ENCODE results near the gene CCNK. TPM values are rescaled to one million over a fixed set of nuclear protein-coding genes. Genes with fewer than 3 reads are reported as not detected.

Gene CCNK
- total RNA-seq, 1 donor from 2014 or later: 19.8 TPM

DNA sequence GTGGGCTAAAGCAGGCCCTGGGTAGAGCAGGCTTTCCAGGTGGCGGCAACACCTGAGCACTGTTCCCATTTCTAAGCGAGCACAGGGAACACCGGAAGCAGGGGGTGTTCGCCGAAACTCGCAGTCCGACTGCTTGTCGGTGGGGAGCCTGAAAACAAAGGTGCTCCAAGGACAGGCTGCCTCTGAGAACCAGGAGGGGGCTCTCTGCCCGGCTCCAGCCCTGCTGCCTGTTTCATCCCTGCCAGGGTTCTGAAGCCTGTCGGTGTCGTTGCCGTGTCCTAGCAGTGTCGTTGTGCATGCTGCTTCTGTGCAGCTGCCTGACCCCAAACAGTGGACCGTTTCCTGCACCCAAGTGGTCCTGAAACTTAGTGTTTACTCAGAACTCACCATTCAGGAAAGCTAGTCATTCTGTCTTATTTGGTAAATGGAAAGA, 21.8 kb downstream of the CCNK start:
- no peak overlapping the region for H3K27ac ChIP-seq (ENCODE audit: low read depth, low read length)
- H3K36me3 ChIP-seq (ENCODE audit: control insufficient read depth in 3 of 3, insufficient read depth in 3 of 3, low read length in 3 of 3): peaks cover 66 to 74% (median 66%) of the 10 kb centered on the region in 3 donors
- peaks cover 0 to 3% (median 0%) of the 10 kb centered on the region in 3 donors for H3K4me1 ChIP-seq (ENCODE audit: control insufficient read depth in 3 of 3, insufficient read depth in 3 of 3, low read length in 3 of 3)
- no peak overlapping the region for H3K9ac ChIP-seq (ENCODE audit: low read depth in 1 of 3, low read length in 3 of 3)
- no peaks in the 10 kb centered on the region for H3K27me3 ChIP-seq (ENCODE audit: control insufficient read depth in 3 of 3, insufficient read depth in 3 of 3, low read length in 3 of 3)
- H3K9me3 ChIP-seq (ENCODE audit: control insufficient read depth in 3 of 3, low read length in 3 of 3): no peaks in the 10 kb centered on the region
- H3K4me3 ChIP-seq (ENCODE audit: low read length in 3 of 3): no peak overlapping the region

DNA sequence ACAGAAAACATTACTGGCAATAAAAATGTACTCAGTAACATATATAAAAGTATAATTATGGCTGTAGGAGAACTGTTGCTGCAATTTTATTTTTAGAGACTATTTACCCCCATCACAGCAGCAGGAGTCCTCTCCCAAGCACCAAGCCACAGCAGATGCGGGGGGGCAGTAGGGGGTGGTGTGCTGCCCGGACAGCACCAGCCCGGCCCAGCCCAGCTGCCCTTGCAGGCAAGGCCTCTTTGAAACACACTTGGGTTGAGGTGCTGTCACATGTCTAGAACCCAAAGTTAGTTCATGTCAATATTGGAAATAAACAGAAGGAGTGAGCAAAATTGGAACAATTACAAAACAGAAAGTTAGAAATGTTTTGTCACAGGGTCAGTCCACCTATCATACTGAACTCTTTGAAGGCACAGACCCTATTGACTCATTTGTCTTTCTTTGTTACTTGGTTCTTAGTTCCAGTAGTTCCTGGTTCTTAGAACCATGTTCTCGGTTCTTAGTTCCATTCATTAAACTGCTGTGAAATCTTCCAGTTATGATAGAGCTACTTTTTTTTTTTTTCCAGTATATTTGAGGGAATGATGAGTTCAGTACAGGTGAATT, 22.7 kb downstream of the CCNK start:
- H3K4me1 ChIP-seq (ENCODE audit: control insufficient read depth in 3 of 3, insufficient read depth in 3 of 3, low read length in 3 of 3): peaks cover 7 to 9% (median 9%) of the 10 kb centered on the region in 3 donors
- H3K9me3 ChIP-seq (ENCODE audit: control insufficient read depth in 3 of 3, low read length in 3 of 3): no peaks in the 10 kb centered on the region
- H3K4me3 ChIP-seq (ENCODE audit: low read length in 3 of 3): no peak overlapping the region
- no peak overlapping the region for H3K9ac ChIP-seq (ENCODE audit: low read depth in 1 of 3, low read length in 3 of 3)
- peaks cover 72 to 79% (median 76%) of the 10 kb centered on the region in 3 donors for H3K36me3 ChIP-seq (ENCODE audit: control insufficient read depth in 3 of 3, insufficient read depth in 3 of 3, low read length in 3 of 3)
- no peak overlapping the region for H3K27ac ChIP-seq (ENCODE audit: low read depth, low read length)
- no peaks in the 10 kb centered on the region for H3K27me3 ChIP-seq (ENCODE audit: control insufficient read depth in 3 of 3, insufficient read depth in 3 of 3, low read length in 3 of 3)

DNA sequence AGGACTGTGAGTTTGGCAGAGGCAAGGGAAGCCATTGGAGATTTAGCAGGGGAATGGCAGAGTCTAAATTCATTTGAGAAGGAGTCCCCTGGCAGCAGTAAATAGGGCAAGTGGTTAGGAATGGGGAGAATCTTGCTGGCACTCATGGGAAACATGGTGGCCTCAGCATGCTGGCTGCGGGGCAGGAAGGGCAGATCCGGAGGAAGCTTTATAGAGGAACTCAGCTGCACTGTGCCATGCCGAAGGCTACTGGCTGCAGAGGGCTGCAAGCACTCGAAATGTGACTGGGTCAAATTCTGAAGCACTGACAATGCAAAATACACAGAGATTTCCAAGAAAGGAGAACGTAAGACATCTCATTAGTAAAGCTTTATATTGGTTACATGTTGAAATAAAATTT, 23.9 kb downstream of the CCNK start:
- peaks cover 7 to 13% (median 10%) of the 10 kb centered on the region in 3 donors for H3K4me1 ChIP-seq (ENCODE audit: control insufficient read depth in 3 of 3, insufficient read depth in 3 of 3, low read length in 3 of 3)
- H3K36me3 ChIP-seq (ENCODE audit: control insufficient read depth in 3 of 3, insufficient read depth in 3 of 3, low read length in 3 of 3): peaks cover 75 to 89% (median 87%) of the 10 kb centered on the region in 3 donors
- H3K9ac ChIP-seq (ENCODE audit: low read depth in 1 of 3, low read length in 3 of 3): no peak overlapping the region
- no peak overlapping the region for H3K4me3 ChIP-seq (ENCODE audit: low read length in 3 of 3)
- no peaks in the 10 kb centered on the region for H3K27me3 ChIP-seq (ENCODE audit: control insufficient read depth in 3 of 3, insufficient read depth in 3 of 3, low read length in 3 of 3)
- no peaks in the 10 kb centered on the region for H3K9me3 ChIP-seq (ENCODE audit: control insufficient read depth in 3 of 3, low read length in 3 of 3)
- no peak overlapping the region for H3K27ac ChIP-seq (ENCODE audit: low read depth, low read length)

DNA sequence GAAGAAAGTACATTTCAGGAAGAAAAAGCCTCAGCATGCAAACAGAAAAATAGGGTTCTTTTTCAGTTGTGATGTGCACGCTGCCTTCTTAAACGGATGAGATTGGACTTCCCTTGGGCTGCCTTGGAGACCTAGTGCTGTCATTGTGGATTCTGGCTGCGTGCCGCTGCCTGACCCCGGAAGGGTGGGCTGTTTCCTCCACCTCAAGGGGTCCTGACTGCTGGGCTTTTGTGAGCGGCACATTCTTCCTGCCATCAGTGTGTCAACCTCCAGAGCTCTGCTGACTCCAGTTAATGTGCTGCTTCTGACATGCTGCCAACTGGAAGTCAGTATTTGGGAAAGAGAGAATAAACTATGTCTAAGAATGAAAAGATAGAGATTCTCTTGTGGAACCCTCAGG, 25.1 kb downstream of the CCNK start:
- Histone ChIP-seq H3K27me3 (ENCODE audit: control insufficient read depth in 3 of 3, insufficient read depth in 3 of 3, low read length in 3 of 3) (no peaks in the 10 kb centered on the region), H3K36me3 (ENCODE audit: control insufficient read depth in 3 of 3, insufficient read depth in 3 of 3, low read length in 3 of 3) (peaks cover 71 to 82% (median 79%) of the 10 kb centered on the region in 3 donors), H3K9me3 (ENCODE audit: control insufficient read depth in 3 of 3, low read length in 3 of 3) (no peaks in the 10 kb centered on the region), H3K27ac (ENCODE audit: low read depth, low read length) (no peak overlapping the region), H3K9ac (ENCODE audit: low read depth in 1 of 3, low read length in 3 of 3) (no peak overlapping the region), H3K4me1 (ENCODE audit: control insufficient read depth in 3 of 3, insufficient read depth in 3 of 3, low read length in 3 of 3) (peaks cover 7 to 13% (median 10%) of the 10 kb centered on the region in 3 donors), H3K4me3 (ENCODE audit: low read length in 3 of 3) (no peak overlapping the region)

DNA sequence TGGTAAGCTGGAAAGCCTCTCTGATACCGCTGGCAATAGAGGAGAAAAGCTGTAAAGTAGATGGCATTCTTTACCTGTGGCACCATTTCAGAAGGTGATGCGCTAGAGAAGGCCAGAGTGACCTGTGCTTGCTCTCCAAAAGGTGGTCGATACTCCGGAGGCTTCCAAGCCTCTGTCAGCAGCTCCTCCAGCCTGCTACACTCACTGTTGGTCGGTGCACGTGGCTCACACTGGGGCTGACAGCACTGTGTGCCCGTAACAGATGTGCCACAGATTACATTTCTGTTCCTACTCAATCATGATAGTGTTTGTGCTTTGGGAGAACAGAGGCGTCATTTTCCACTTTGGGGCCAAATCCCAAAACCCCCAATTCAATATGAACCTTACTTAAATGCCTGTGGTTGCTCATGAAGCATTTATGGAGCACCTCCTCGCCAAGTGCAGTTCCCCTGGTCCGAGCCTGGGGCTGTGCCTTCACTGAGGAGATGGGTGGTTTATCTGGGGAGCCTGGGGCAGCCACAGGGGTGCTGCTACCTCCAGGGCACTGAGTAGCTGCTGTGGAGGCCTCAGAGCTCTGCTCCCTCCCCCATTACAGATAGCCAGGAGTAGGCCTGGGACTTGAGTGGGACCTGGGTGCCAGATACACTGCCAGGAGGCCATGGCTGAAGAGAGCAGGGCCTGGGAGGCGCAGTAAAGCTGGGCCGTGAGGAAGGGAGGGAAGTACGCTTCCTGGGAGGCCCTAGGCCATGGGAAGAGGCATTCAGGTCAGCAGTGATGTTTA, 26.8 kb downstream of the CCNK start:
- no peak overlapping the region for H3K27ac ChIP-seq (ENCODE audit: low read depth, low read length)
- peaks cover 62 to 65% (median 64%) of the 10 kb centered on the region in 3 donors for H3K36me3 ChIP-seq (ENCODE audit: control insufficient read depth in 3 of 3, insufficient read depth in 3 of 3, low read length in 3 of 3)

DNA sequence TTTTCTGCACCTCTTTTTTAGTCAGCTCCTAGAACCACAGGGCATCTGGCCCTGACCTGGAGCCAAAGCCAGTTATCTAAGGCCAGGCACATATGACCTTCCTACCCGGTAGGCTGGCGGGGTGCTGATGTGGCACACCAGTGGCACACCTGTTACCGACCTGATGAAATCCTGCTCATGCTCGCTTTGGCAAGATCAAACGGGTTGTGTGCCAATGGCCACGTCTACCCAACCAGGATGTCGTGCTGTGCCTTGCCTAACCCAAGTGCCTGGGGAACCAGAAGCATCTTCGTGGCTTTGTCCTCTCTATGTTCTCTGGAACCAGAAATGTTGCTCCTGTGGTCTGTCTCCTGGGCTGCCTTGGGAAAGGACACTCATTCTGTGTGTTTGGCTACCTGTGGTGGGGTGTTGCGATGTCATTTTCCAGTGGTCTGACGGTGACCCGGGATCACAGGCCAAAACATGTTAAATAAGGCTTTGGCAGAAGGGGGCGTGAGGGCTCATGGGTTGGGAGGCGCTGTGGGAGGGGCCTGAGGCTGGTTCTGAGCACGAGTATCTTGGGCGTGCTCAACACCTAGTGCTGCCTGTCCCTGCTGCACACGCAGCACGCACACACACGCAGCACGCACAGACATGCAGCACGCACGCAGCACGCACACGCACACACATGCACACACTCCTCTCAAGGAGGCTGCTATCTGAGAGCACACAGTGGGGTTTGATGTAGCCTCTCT, 27.9 kb downstream of the CCNK start:
- H3K27ac ChIP-seq (ENCODE audit: low read depth, low read length): no peak overlapping the region
- peaks cover 54 to 62% (median 60%) of the 10 kb centered on the region in 3 donors for H3K36me3 ChIP-seq (ENCODE audit: control insufficient read depth in 3 of 3, insufficient read depth in 3 of 3, low read length in 3 of 3)
- H3K9ac ChIP-seq (ENCODE audit: low read depth in 1 of 3, low read length in 3 of 3): peak overlapping the region in 2 of 3 donors; percentile 21 to 40
- H3K9me3 ChIP-seq (ENCODE audit: control insufficient read depth in 3 of 3, low read length in 3 of 3): no peaks in the 10 kb centered on the region
- H3K4me3 ChIP-seq (ENCODE audit: low read length in 3 of 3): no peak overlapping the region
- H3K4me1 ChIP-seq (ENCODE audit: control insufficient read depth in 3 of 3, insufficient read depth in 3 of 3, low read length in 3 of 3): peaks cover 7 to 13% (median 10%) of the 10 kb centered on the region in 3 donors
- no peaks in the 10 kb centered on the region for H3K27me3 ChIP-seq (ENCODE audit: control insufficient read depth in 3 of 3, insufficient read depth in 3 of 3, low read length in 3 of 3)

More for the DNA sequence above, 26.8 kb downstream of the CCNK start:
- H3K9ac ChIP-seq (ENCODE audit: low read depth in 1 of 3, low read length in 3 of 3): peak overlapping the region in 2 of 3 donors; percentile 21 to 40
- H3K9me3 ChIP-seq (ENCODE audit: control insufficient read depth in 3 of 3, low read length in 3 of 3): no peaks in the 10 kb centered on the region
- no peak overlapping the region for H3K4me3 ChIP-seq (ENCODE audit: low read length in 3 of 3)
- H3K27me3 ChIP-seq (ENCODE audit: control insufficient read depth in 3 of 3, insufficient read depth in 3 of 3, low read length in 3 of 3): no peaks in the 10 kb centered on the region
- peaks cover 7 to 13% (median 10%) of the 10 kb centered on the region in 3 donors for H3K4me1 ChIP-seq (ENCODE audit: control insufficient read depth in 3 of 3, insufficient read depth in 3 of 3, low read length in 3 of 3)

DNA sequence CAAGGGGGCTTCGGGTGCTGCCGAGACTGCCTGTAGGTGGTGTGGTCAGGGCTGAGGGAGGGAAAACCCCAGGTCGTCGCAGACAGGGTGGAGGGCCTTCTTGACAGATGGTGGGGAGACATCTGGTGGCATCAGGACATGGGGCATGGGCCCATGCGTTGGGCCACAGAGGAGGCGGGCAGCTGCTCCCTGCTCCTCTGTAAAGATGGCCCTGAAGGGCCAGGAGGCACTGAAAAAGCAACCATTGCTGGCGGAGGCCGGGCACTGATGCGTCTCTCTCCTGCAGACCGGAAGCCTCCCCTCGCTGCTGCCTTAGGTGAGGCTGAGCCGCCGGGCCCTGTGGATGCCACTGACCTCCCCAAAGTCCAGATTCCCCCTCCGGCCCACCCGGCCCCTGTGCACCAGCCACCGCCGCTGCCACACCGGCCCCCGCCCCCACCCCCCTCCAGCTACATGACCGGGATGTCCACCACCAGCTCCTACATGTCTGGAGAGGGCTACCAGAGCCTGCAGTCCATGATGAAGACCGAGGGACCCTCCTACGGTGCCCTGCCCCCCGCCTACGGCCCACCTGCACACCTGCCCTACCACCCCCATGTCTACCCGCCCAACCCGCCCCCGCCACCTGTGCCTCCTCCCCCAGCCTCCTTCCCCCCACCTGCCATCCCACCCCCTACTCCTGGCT, 28.8 kb downstream of the CCNK start:
- no peak overlapping the region for H3K4me3 ChIP-seq (ENCODE audit: low read length in 3 of 3)
- H3K9me3 ChIP-seq (ENCODE audit: control insufficient read depth in 3 of 3, low read length in 3 of 3): no peaks in the 10 kb centered on the region
- peaks cover 7 to 13% (median 10%) of the 10 kb centered on the region in 3 donors for H3K4me1 ChIP-seq (ENCODE audit: control insufficient read depth in 3 of 3, insufficient read depth in 3 of 3, low read length in 3 of 3)
- H3K36me3 ChIP-seq (ENCODE audit: control insufficient read depth in 3 of 3, insufficient read depth in 3 of 3, low read length in 3 of 3): peaks cover 52 to 58% (median 56%) of the 10 kb centered on the region in 3 donors
- no peak overlapping the region for H3K27ac ChIP-seq (ENCODE audit: low read depth, low read length)
- H3K9ac ChIP-seq (ENCODE audit: low read depth in 1 of 3, low read length in 3 of 3): no peak overlapping the region
- H3K27me3 ChIP-seq (ENCODE audit: control insufficient read depth in 3 of 3, insufficient read depth in 3 of 3, low read length in 3 of 3): no peaks in the 10 kb centered on the region

DNA sequence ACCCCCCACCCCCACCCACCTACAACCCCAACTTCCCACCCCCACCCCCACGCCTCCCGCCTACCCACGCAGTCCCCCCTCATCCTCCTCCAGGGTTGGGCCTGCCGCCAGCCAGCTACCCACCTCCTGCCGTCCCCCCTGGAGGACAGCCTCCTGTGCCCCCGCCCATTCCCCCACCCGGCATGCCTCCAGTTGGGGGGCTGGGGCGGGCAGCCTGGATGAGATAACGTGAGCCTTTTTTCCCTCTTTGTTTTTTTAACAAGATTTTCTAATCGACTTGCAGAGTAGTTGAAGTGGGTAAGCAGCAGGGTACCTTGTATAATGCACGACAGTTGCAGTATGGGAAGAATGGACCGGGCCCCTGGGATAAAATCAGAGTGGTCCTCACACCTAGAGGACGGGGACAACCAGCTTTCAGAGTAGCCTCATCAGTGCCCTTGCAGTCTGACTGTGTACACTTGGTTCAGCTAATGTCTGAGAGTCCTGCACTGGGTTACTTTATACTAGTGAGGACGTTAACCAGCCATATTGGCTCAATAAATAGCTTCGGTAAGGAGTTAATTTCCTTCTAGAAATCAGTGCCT, 29.4 kb downstream of the CCNK start:
- Histone ChIP-seq H3K9me3 (ENCODE audit: control insufficient read depth in 3 of 3, low read length in 3 of 3) (no peaks in the 10 kb centered on the region), H3K4me3 (ENCODE audit: low read length in 3 of 3) (no peak overlapping the region), H3K36me3 (ENCODE audit: control insufficient read depth in 3 of 3, insufficient read depth in 3 of 3, low read length in 3 of 3) (peaks cover 47 to 52% (median 50%) of the 10 kb centered on the region in 3 donors), H3K9ac (ENCODE audit: low read depth in 1 of 3, low read length in 3 of 3) (no peak overlapping the region), H3K27ac (ENCODE audit: low read depth, low read length) (no peak overlapping the region), H3K27me3 (ENCODE audit: control insufficient read depth in 3 of 3, insufficient read depth in 3 of 3, low read length in 3 of 3) (no peaks in the 10 kb centered on the region), H3K4me1 (ENCODE audit: control insufficient read depth in 3 of 3, insufficient read depth in 3 of 3, low read length in 3 of 3) (peaks cover 7 to 13% (median 10%) of the 10 kb centered on the region in 3 donors)

DNA sequence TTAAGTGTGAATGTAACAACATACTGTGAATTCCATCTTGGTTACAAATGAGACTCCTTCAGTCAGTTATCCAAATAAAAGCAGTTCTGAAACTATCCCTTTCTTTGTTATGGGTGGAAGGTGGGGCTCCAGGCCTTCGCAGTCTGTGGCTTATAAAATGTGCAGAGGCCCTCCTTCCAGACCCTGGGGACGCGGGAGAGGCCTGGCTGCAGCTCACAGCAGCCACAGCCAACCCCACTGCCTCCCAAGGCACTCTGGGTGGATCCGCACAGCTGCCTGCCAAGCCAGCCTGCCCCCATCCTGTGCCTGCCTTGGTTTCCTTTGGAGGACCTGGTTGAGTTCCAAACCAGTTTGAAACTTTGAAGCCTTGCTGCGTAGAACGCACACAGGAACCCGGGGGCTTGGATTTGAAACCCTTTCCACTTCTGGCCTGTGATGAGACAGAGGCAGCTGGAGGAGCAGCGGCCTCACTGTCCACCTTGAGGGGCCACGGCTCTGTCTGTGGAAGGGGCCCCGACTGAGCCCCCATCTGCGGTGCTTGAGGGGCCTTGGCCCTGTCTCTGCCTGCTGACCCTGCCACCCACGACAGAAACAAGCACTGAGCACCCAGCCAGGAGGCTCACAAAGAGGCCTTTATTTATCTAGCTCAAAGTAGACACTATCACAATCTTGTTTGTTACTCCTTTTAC, 30.4 kb downstream of the CCNK start:
- H3K4me1 ChIP-seq (ENCODE audit: control insufficient read depth in 3 of 3, insufficient read depth in 3 of 3, low read length in 3 of 3): peaks cover 7 to 13% (median 10%) of the 10 kb centered on the region in 3 donors
- H3K27ac ChIP-seq (ENCODE audit: low read depth, low read length): no peak overlapping the region
- H3K4me3 ChIP-seq (ENCODE audit: low read length in 3 of 3): no peak overlapping the region
- H3K27me3 ChIP-seq (ENCODE audit: control insufficient read depth in 3 of 3, insufficient read depth in 3 of 3, low read length in 3 of 3): no peaks in the 10 kb centered on the region
- no peaks in the 10 kb centered on the region for H3K9me3 ChIP-seq (ENCODE audit: control insufficient read depth in 3 of 3, low read length in 3 of 3)
- no peak overlapping the region for H3K9ac ChIP-seq (ENCODE audit: low read depth in 1 of 3, low read length in 3 of 3)
- H3K36me3 ChIP-seq (ENCODE audit: control insufficient read depth in 3 of 3, insufficient read depth in 3 of 3, low read length in 3 of 3): peaks cover 41 to 43% (median 41%) of the 10 kb centered on the region in 3 donors

Measured in skeletal muscle tissue (tissue), 4 donors.